GM18526 (cell line): ENCODE measurements around the gene SUPT3H.

Experiments
- POLR2A ChIP-seq: IDR thresholded peaks from 3 replicates; pipeline ENCODE4 v1.6.1; 2011; ENCODE audit not compliant: insufficient read length; ENCODE audit errors: extremely low read depth

SUPT3H gene

DNA sequence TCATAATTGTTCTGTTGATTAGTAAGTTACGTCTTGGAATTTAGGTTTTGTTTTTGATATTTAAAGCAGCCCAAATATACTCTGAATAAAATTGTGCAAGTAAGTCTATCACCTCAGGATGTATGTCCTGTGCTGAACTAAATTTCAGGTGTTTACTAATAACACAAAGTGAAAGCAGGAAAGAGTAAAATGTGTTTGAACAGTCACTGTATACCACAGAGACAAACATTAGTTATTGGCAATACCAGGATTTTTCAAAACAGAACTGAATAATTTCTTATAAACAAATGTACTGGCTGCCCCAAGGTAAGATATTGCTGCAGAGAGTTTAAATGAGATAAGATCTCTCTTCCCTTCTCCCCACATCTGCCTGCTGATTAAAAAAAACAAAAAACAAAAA, 454.3 kb downstream of the SUPT3H start:
- no peak for TF ChIP-seq POLR2A

GRCh38 chr6:44921798-44922197, 455.9 kb downstream of the SUPT3H start:
- TF ChIP-seq POLR2A = no peak

DNA sequence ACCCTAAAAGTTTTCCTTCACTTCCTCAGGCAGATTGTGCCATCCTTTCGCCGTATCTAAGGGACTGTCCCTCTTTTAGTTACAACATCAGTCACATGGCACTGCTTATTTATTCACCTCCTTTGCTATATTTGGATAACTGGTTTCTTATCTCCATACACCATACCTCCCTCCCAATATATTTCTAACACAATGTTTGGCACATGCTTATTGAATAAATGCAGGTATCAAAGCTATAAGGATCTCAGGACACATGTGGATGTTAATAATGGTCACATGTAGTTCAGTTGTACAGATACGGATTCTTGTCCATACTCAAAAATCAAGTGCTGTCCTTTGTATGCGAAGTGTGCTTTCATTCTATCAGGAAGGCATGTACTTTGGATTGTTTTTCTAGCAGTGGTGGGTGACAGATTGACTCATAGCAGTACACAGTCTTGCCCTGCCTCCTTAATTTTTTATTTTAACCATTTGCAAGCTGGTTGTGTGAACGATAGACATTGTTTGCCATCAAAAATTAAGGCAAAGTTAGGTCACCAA, 456.7 kb downstream of the SUPT3H start:
- no peak for TF ChIP-seq POLR2A

DNA sequence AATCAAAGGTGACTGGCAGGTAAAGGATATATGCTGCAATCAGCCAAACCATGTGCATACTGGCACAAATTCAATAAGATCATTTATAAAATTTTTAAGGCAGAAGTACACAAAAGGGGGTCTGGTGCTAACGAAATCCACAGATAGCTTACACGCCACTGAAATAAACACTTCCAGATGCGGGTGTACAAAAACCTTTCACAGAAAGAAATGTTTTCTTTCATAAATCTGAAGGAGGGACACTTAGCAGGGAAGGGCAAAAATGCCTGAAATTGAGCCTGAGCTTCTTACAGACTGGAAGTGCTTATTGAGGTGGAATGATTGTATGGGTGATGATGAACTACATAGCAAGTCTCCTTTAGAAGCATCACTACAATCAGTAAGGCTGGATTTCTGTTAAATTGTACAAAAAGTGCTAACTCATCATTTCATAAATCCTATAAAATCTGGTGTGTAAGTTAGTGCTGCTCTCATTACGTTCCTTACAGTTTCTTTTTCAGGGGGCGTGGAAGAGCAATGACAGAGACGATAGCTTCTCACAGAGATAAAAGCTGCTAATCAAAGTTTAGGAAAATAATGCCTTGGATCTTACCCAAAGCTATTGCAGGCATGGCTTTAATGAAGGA, 458.9 kb downstream of the SUPT3H start:
- no peak for TF ChIP-seq POLR2A

GRCh38 chr6:44917430-44917829, 460.3 kb downstream of the SUPT3H start:
- no peak for TF ChIP-seq POLR2A

GRCh38 chr6:44915111-44915510, 462.6 kb downstream of the SUPT3H start:
- TF ChIP-seq POLR2A = no peak

DNA sequence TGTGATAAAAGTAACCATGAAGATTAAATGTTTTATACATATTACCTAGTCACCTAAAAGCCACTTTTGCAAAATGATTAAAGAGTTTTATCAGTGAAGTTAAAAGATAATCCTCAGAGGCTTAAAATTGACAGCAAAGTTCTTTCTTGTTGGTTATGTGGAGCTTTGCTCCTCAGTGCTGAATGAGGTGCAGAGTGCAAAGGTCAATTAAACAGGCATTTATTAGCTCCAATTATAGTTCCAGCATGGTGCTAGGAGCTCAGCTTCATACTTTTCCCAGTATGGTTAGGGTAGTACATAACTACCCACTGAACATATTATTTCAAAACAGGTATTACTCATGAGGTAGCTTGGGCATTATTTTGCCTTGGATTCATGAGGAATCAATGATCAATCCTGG, 463.6 kb downstream of the SUPT3H start:
- TF ChIP-seq POLR2A = no peak

- no peak for TF ChIP-seq POLR2A
Measured at GRCh38 chr6:44906761-44907160, 471.0 kb downstream of the SUPT3H start.

GRCh38 chr6:44898296-44898930, 479.3 kb downstream of the SUPT3H start:
- TF ChIP-seq POLR2A = no peak

DNA sequence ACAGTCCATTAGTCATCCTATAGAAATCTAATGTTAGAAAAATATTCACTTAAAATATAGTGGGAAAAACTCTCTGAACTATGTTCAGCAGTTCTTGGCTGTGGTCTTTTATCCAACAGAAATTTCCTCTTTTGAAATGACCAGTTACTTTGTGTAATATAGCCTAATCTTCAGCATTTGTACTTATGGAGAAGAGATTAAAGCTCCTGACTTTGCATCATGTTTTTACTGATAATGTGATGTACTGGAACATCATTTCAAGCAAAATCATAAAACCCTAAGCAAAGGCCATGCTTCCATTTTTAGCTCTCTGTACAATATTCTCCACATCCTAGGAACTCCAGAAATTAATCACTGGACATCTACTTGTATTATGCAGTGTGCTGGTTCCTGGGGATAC, 480.4 kb downstream of the SUPT3H start:
- no peak for TF ChIP-seq POLR2A

- no peak for TF ChIP-seq POLR2A
Measured at GRCh38 chr6:44896701-44897100, 481.0 kb downstream of the SUPT3H start.

DNA sequence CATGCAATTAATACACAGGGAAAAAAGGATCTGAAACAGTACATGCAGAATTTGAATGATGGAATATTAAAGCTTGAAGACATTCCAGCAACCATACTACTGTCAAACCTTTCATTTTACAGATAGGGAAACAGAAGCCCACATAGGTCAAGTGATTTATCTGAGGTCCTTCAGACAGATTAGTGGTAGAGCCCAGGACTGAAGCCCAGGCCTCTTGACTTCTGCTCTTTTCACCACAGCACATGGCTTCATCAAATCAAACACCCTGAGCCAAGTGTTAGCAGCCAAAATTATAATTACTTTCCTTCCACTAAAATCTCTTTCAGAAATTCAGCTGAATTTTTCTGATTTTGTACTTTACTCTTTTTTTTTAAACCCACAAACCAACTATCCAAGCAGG, 485.2 kb downstream of the SUPT3H start:
- TF ChIP-seq POLR2A = no peak

GRCh38 chr6:44869321-44869897, 508.3 kb downstream of the SUPT3H start:
- no peak for TF ChIP-seq POLR2A

DNA sequence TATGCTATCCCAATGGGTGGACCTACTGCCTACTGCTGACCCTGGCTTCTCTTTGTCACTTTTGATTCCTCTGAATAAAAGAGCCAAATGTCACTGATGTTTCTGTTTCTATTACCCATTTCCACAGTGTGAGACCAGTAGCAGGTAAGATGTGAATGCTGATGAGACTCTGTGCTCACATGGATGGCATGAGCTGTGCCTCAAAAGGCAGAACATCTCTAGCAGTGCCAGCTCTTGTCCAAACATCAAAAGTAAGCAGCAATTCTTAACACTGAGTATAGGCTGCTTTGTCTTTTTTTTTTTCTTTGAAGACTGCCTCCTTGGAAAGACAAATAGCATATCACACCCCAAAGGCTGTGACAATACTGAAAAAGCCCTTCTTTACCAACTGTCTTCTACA, 508.8 kb downstream of the SUPT3H start:
- no peak for TF ChIP-seq POLR2A

DNA sequence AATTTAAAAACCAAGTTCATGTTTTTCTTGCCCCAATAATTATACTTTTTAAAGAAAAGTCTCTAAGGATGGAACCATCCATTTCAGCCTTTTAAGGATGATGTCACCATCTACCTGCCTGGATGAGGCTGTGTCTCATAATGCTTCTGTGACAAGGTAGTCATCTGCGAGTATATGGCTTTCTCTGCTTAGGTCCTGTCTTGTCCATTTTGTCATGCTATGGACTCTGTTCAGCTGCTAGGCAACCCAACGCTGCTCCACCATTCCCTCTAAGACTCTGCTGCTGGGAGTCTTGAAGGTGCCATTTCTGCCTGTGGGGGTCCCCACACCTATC, 509.4 kb downstream of the SUPT3H start:
- TF ChIP-seq POLR2A = no peak

DNA sequence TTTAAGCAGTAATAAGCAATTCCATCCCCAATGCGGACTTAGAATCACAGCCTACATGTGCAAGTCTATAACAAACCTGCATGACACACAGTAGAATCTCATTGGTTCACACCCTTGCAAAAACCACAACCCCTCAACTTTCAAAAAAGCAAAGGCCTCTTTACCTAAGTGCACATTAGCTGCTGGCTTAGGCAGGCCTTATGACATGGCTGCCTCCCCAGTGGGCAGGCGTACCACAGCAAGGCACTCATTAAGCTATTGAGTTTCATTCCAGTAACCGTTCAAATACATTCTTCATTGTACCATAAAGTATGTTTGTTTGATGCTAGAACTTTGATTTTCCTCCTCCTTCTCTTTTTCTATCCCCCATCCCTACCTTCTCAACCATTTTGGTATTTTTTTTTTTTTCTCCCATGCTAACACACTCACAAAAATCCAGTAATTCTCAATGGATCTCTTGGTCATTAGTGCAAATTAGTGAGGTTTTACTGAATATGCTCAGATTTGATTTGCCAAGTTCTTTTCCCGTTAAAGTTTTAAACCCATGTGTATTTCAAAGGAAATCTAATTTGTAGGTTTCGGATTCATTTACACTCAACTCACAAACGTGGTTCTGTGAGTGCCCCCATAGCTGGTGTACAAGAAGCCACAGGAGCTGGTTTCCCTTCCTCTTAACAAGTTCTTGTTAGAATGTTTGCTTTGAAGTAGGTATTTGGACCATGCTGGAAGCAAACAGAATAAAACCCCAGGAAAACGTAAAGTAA, 510.0 kb downstream of the SUPT3H start:
- TF ChIP-seq POLR2A = no peak

- TF ChIP-seq POLR2A = no peak
Measured at GRCh38 chr6:44859901-44860410, 517.8 kb downstream of the SUPT3H start.
